ENCODE data around the gene GET4.
"Not testable (repeated sequence)": the region's sequence is repeated elsewhere in the genome, so short reads cannot be mapped to it uniquely, and the experiment has no call there.

The GET4 gene

GRCh38 chr7:940599-941408 lies 64.5 kb downstream of the GET4 start:
- Histone ChIP-seq H3K36me3 (ENCODE audit: insufficient read depth, low read length) (no peaks in the 10 kb centered on the region), H2AFZ (ENCODE audit: low read length, unreplicated experiment) (no peak overlapping the region), H3K27ac (ENCODE audit: low read depth, low read length) (no peak overlapping the region), H3K4me3 (ENCODE audit: low read depth, low read length) (no peak overlapping the region), H3K4me1 (ENCODE audit: control insufficient read depth, insufficient read depth, low read length, unreplicated experiment) (peaks cover 6% of the 10 kb centered on the region), H3K79me2 (ENCODE audit: control insufficient read depth, insufficient read depth, low read length, unreplicated experiment) (no peaks in the 10 kb centered on the region), H3K27me3 (ENCODE audit: insufficient read depth, low read length) (peaks cover 20% of the 10 kb centered on the region)

GRCh38 chr7:943793-944192 lies 67.4 kb downstream of the GET4 start:
- not testable (repeated sequence) for H2AFZ ChIP-seq (ENCODE audit: low read length, unreplicated experiment); H3K4me3 ChIP-seq (ENCODE audit: low read depth, low read length); H3K4me1 ChIP-seq (ENCODE audit: control insufficient read depth, insufficient read depth, low read length, unreplicated experiment); H3K36me3 ChIP-seq (ENCODE audit: insufficient read depth, low read length); H3K79me2 ChIP-seq (ENCODE audit: control insufficient read depth, insufficient read depth, low read length, unreplicated experiment); H3K27ac ChIP-seq (ENCODE audit: low read depth, low read length)
- H3K27me3 ChIP-seq (ENCODE audit: insufficient read depth, low read length), result peaks cover 20% of the 10 kb centered on the region

- Histone ChIP-seq H3K27me3 (ENCODE audit: insufficient read depth, low read length) (peaks cover 20% of the 10 kb centered on the region), H3K4me1 (ENCODE audit: control insufficient read depth, insufficient read depth, low read length, unreplicated experiment) (no peaks in the 10 kb centered on the region), H3K27ac (ENCODE audit: low read depth, low read length) (no peak overlapping the region), H2AFZ (ENCODE audit: low read length, unreplicated experiment) (no peak overlapping the region), H3K36me3 (ENCODE audit: insufficient read depth, low read length) (no peaks in the 10 kb centered on the region), H3K79me2 (ENCODE audit: control insufficient read depth, insufficient read depth, low read length, unreplicated experiment) (no peaks in the 10 kb centered on the region), H3K4me3 (ENCODE audit: low read depth, low read length) (no peak overlapping the region)
Measured at GRCh38 chr7:944744-945143, 68.4 kb downstream of the GET4 start.

- no peak overlapping the region for H3K27ac ChIP-seq (ENCODE audit: low read depth, low read length)
- H2AFZ ChIP-seq (ENCODE audit: low read length, unreplicated experiment), result no peak overlapping the region
- H3K36me3 ChIP-seq (ENCODE audit: insufficient read depth, low read length), result no peaks in the 10 kb centered on the region
- H3K4me1 ChIP-seq (ENCODE audit: control insufficient read depth, insufficient read depth, low read length, unreplicated experiment), result no peaks in the 10 kb centered on the region
- peaks cover 16% of the 10 kb centered on the region for H3K27me3 ChIP-seq (ENCODE audit: insufficient read depth, low read length)
- H3K79me2 ChIP-seq (ENCODE audit: control insufficient read depth, insufficient read depth, low read length, unreplicated experiment), result no peaks in the 10 kb centered on the region
- H3K4me3 ChIP-seq (ENCODE audit: low read depth, low read length), result no peak overlapping the region
Measured at GRCh38 chr7:945147-945555, 68.8 kb downstream of the GET4 start.

- Histone ChIP-seq H3K4me3 (ENCODE audit: low read depth, low read length) (no peak overlapping the region), H3K36me3 (ENCODE audit: insufficient read depth, low read length) (no peaks in the 10 kb centered on the region), H2AFZ (ENCODE audit: low read length, unreplicated experiment) (no peak overlapping the region), H3K4me1 (ENCODE audit: control insufficient read depth, insufficient read depth, low read length, unreplicated experiment) (no peaks in the 10 kb centered on the region), H3K79me2 (ENCODE audit: control insufficient read depth, insufficient read depth, low read length, unreplicated experiment) (no peaks in the 10 kb centered on the region), H3K27me3 (ENCODE audit: insufficient read depth, low read length) (peaks cover 10% of the 10 kb centered on the region), H3K27ac (ENCODE audit: low read depth, low read length) (no peak overlapping the region)
Measured at GRCh38 chr7:945556-946255, 69.4 kb downstream of the GET4 start.
